HUES6 (cell line): ENCODE measurements around the gene RPS19.

Experiments used
- H3K27ac ChIP-seq: 2 replicates; pipeline ENCODE4 v1.7.0; 2013; ENCODE audit warnings: low read depth, mild to moderate bottlenecking, low read length, inconsistent platforms
- H3K27me3 ChIP-seq: 2 replicates; pipeline ENCODE4 v1.6.1; 2013; ENCODE audit warnings: low read length; ENCODE audit not compliant: control insufficient read depth, insufficient read depth
- H3K36me3 ChIP-seq: 2 replicates; pipeline ENCODE4 v1.6.1; 2013; ENCODE audit warnings: low read length; ENCODE audit not compliant: control insufficient read depth, insufficient read depth
- H3K4me1 ChIP-seq: 2 replicates; pipeline ENCODE4 v1.6.1; 2013; ENCODE audit warnings: low read length; ENCODE audit not compliant: control insufficient read depth, insufficient read depth
- H3K4me3 ChIP-seq: 2 replicates; pipeline ENCODE4 v1.5.1; 2013; ENCODE audit warnings: low read depth, low read length
- H3K9ac ChIP-seq: one replicate; pipeline ENCODE4 v1.6.1; 2013; ENCODE audit warnings: mild to moderate bottlenecking, low read length
- H3K9me3 ChIP-seq: 2 replicates; pipeline ENCODE4 v1.6.1; 2013; ENCODE audit warnings: low read depth, low read length; ENCODE audit not compliant: control insufficient read depth, insufficient read depth

The RPS19 gene

GRCh38 chr19:41903193-41903953 lies 43.3 kb downstream of the RPS19 start:
- H3K4me3 ChIP-seq = no peak overlapping the region
- peaks cover 60% of the 10 kb centered on the region for H3K36me3 ChIP-seq
- H3K9ac ChIP-seq = no peak overlapping the region
- H3K27ac ChIP-seq = no peak overlapping the region
- H3K4me1 ChIP-seq = no peaks in the 10 kb centered on the region
- H3K9me3 ChIP-seq = no peaks in the 10 kb centered on the region
- H3K27me3 ChIP-seq = peaks cover under 1% of the 10 kb centered on the region; the same call in 1 of the 2 replicates

GRCh38 chr19:41904118-41904870 lies 44.2 kb downstream of the RPS19 start:
- Histone ChIP-seq H3K27me3 (peaks cover 9% of the 10 kb centered on the region), H3K9me3 (no peaks in the 10 kb centered on the region), H3K36me3 (peaks cover 56% of the 10 kb centered on the region), H3K27ac (no peak overlapping the region), H3K9ac (no peak overlapping the region), H3K4me3 (no peak overlapping the region), H3K4me1 (no peaks in the 10 kb centered on the region)

GRCh38 chr19:41905273-41906002 lies 45.4 kb downstream of the RPS19 start:
- Histone ChIP-seq H3K36me3 (peaks cover 52% of the 10 kb centered on the region), H3K4me1 (no peaks in the 10 kb centered on the region), H3K27ac (no peak overlapping the region)

GRCh38 chr19:41906271-41906670 lies 46.2 kb downstream of the RPS19 start:
- Histone ChIP-seq H3K9ac (no peak overlapping the region), H3K27me3 (peaks cover 29% of the 10 kb centered on the region), H3K4me3 (no peak overlapping the region), H3K36me3 (peaks cover 51% of the 10 kb centered on the region), H3K27ac (no peak overlapping the region), H3K9me3 (no peaks in the 10 kb centered on the region), H3K4me1 (no peaks in the 10 kb centered on the region)

More at GRCh38 chr19:41905273-41906002, 45.4 kb downstream of the RPS19 start:
- Histone ChIP-seq H3K27me3 (peaks cover 21% of the 10 kb centered on the region), H3K9ac (no peak overlapping the region), H3K9me3 (no peaks in the 10 kb centered on the region), H3K4me3 (no peak overlapping the region)

GRCh38 chr19:41906916-41907680 lies 47.0 kb downstream of the RPS19 start:
- Histone ChIP-seq H3K36me3 (peaks cover 46% of the 10 kb centered on the region), H3K27ac (no peak overlapping the region), H3K4me3 (no peak overlapping the region), H3K9ac (no peak overlapping the region), H3K27me3 (peaks cover 38% of the 10 kb centered on the region), H3K9me3 (no peaks in the 10 kb centered on the region), H3K4me1 (0 out of 2 replicates have a peak, but pooled peaks cover under 1% of the 10 kb centered on the region)

- Histone ChIP-seq H3K9me3 (no peaks in the 10 kb centered on the region), H3K27ac (no peak overlapping the region), H3K4me3 (no peak overlapping the region)
Measured at GRCh38 chr19:41907994-41908615, 48.0 kb downstream of the RPS19 start.

GRCh38 chr19:41908724-41909464 lies 48.8 kb downstream of the RPS19 start:
- no peaks in the 10 kb centered on the region for H3K9me3 ChIP-seq
- H3K36me3 ChIP-seq = peaks cover 28% of the 10 kb centered on the region
- no peak overlapping the region for H3K9ac ChIP-seq
- H3K4me1 ChIP-seq = peaks cover 4% of the 10 kb centered on the region; the same call in 1 of the 2 replicates
- no peak overlapping the region for H3K4me3 ChIP-seq
- H3K27me3 ChIP-seq = peaks cover 55% of the 10 kb centered on the region
- no peak overlapping the region for H3K27ac ChIP-seq

More at GRCh38 chr19:41907994-41908615, 48.0 kb downstream of the RPS19 start:
- Histone ChIP-seq H3K27me3 (peaks cover 48% of the 10 kb centered on the region), H3K36me3 (peaks cover 36% of the 10 kb centered on the region), H3K9ac (no peak overlapping the region), H3K4me1 (peaks cover 4% of the 10 kb centered on the region; the same call in 1 of the 2 replicates)

GRCh38 chr19:41909706-41910105 lies 49.7 kb downstream of the RPS19 start:
- Histone ChIP-seq H3K27me3 (peaks cover 64% of the 10 kb centered on the region), H3K4me3 (no peak overlapping the region), H3K9me3 (no peaks in the 10 kb centered on the region), H3K36me3 (peaks cover 20% of the 10 kb centered on the region), H3K4me1 (peaks cover 4% of the 10 kb centered on the region; the same call in 1 of the 2 replicates), H3K27ac (no peak overlapping the region), H3K9ac (no peak overlapping the region)

- Histone ChIP-seq H3K27me3 (peaks cover 71% of the 10 kb centered on the region), H3K9me3 (no peaks in the 10 kb centered on the region), H3K4me1 (peaks cover 8% of the 10 kb centered on the region; the same call in 1 of the 2 replicates), H3K36me3 (peaks cover 13% of the 10 kb centered on the region), H3K9ac (no peak overlapping the region), H3K27ac (no peak overlapping the region), H3K4me3 (no peak overlapping the region)
Measured at GRCh38 chr19:41910240-41910991, 50.4 kb downstream of the RPS19 start.
